HS-27A (cell line): ENCODE data around the gene RGS13.

Experiments used
- DNase-seq: peaks from one replicate; pipeline ENCODE4 v3.0.0-alpha.2; 2012; ENCODE audit warnings: low read depth, missing footprints

The RGS13 gene, protein sequence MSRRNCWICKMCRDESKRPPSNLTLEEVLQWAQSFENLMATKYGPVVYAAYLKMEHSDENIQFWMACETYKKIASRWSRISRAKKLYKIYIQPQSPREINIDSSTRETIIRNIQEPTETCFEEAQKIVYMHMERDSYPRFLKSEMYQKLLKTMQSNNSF

DNA sequence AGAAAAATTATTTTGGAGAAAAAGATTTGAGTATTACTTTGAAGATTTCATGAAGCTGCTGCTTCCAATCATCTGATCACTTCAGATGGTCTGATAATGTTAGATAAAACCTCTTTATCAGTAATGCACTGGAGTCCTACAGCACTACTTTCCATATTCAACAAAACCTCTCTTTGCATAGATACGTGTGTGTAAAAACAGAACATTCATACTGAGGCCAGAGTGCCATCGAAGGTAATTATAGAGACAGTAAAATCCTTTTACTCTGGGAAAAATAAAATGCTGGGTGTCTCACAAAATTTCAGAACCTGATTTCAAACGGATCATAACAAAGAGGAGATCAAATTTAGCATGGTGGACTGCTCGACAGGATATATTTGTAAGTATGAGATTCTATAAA lies at the start of gene RGS13:
RGS13 (plus strand) TSS at position 209 of the 400 bp plus-strand sequence. CDS start 8,188 bp downstream, outside the sequence.
- no peak for DNase-seq

DNA sequence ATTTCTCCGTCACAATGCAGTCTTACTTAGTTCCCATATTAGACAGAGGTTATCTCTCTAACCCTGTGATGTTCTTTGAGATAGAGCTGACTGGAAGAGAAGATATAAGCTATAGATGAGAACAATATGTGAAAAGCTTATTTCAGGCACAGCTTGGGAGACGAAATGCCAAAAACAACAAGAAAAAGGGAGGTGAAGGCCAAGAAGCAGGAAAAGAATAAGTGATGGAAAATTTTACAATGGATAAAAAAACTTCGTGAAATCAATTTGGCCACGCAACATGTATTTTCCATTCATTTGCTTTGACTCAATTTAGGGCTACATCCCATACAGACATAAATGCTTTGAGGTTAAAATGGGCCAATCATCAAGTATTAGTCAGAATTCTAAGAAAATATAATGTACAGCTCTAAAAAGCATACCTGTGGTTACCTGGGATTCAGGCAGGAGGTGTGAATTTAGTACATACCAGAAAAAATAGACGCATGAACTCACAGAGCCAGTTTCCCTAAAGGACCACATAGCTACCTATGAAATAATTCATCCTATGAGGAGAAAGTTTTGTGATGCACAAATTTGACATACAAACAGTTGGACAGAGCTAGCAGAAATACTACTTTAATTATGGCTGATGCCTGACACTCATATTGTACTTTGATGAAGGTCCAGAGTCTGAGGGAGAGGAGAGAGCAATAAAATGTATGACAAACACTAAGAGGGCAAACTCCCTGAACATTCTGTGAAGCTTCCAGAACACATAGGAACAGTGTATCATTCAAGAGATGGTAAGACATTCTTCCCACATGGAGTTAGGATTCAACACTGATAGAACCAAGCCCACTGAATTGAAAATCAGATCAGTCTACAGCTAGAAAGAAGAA lies 48.3 kb upstream of the RGS13 start:
- DNase-seq: no peak

DNA sequence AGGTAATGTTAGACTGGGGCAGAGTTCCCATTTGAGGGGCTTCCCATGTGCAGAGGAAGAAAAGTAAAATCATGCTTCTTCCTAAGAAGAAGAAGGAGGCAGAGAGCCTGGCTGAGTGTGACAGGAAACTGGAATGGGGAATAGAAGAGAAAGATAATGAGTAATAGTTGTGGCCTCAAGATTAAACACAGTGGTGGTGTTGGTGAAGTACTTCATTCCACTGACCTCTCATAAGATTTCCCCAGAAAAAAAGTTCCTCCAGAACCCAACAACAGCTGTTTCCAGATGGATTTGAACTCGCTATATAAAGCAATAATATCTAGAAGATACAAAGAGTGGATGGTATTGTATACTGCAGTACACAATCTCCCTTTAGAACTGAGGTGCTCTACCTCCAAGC lies 47.4 kb upstream of the RGS13 start:
- DNase-seq: no peak

DNA sequence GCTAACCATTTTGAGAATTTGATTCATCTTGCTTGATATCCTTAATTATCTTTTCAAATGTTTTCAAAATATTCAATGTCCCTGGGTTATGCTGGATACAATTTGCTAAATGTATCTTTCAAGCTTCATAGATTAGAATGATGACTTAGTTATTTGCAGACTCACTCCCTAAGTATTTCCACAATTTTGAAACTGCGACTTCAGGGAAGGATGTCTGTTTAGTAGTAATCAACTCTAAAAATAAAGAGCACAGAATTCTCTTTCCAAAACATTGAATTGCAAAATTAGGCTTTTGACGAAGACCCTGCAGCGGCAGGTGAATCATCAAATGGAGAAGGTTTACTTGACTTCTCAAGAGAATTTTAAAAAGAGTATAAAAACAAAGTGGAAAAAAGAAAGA lies 46.1 kb upstream of the RGS13 start:
- DNase-seq: no peak

DNA sequence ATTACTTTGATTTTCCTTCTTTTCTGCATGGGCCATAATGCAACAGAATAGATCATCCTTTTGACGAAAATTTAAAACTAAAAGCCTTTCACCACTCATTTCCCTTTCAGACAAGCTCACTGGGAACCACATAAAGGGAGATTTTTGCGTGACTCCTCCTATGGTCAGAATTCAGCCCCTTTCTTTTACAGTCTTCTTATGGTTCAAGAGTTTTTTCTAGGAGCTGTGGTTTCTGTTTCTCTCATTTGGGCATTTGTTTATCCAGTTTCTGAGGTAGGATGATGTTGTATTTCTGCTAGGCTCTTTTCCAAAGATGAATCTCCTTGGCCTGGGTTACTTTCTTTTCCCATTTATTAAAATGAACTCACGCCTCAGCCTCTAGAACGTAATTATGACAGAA lies 43.4 kb upstream of the RGS13 start:
- no peak for DNase-seq

DNA sequence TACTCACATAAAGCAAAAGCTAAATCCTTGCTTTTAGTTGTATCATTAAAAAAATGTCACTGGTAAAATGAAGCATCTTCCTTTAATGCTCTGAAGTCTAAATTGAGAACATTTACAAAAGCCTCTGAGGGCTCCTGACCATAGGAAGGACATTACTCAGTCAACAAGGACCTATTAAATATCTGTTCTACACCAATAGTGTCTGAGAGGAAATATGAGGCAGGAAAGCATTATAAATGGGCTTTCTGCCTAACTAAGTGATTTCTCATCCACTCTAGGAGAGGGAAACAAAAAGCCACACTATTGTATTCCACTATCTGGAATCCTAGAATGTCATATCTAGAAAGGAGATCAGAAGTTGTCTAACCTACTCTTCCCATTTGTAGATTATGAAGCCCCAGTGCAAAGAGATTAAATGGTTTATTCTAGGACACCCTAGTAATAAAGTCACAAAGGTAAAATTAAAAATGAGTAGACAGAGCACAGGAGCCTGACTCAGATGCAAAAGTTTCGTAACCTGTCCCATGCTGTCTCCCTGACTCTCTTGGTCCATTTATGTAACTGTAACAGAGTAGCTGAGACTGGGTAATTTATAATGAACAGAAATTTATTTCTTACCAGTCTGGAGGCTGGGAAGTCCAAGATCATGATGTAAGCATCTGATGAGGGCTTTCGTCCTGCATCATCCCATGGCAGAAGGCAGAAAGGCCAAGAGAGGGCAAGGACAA lies 42.8 kb upstream of the RGS13 start:
- DNase-seq: no peak

DNA sequence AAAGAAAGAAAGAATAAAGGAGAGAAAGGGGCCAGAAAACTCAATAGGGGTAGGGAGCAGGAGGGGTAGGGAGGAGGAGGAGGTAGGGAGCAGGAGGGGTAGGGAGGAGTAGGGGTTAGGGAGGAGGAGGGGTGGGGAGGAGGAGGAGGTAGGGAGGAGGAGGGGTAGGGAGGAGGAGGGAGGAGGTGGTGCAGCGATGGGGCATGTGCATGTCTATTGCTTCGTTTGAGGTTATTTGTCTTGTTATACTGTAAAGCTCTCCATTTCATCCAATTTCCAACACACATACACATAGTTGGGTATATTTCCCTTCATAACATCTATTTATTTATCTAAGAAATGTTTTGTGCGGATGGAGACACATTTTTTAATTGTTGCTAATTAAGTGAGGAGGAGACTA lies 40.6 kb upstream of the RGS13 start:
- DNase-seq: no peak

DNA sequence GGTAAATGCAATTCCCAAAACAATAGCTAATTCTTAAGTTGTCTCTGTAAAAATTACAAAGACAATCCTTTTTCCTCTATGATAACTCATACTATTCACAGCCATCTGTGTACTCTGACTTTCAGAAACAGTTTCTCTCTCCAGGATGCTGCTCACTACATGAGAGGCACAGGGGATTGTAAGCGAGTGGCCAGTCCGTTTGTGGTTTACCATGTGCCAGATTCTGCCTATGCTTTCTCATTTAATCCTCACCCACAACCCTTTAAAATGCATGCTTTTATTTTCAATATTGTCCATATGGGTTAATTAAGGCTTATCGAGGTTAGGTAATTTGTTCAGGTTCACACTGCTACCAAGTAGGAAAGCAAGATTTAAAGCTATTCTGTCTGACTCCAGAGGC lies 37.4 kb upstream of the RGS13 start:
- DNase-seq: no peak

DNA sequence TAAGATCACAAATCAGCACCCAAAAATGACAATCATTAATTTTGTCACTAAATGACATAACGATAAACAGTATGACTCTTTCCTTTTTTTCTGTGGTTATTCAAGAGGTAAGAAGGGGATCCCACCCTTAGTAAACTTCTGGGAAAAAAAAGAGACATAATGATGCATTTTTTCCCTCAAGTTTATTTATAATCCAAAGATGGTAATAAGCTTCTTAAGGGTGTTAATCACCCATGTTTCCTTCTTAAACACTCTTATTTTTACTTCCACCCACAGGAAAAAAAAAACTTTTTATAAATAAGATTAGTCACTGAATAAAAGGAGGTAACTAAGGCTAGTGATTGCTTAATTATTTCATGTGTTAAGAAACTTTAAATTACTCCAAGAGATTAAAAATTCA lies 35.7 kb upstream of the RGS13 start:
- DNase-seq: no peak

DNA sequence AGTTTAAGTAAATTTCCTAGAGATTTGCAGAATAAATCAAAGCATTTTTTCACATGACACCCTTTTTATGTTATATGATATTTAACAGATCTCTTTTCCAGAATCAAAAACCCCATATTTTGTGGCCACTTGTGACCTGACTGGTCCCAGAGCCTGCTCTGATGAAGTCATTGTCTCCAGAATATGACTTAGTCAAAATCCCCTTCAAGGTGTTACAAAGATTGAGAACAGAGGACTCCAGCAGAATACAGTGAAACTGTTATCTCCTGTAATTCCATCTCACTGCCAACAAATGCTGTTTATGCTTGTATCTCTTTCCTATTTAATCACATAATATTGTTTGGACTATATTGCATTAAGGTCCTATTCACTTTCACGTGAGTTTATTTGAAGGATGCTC lies 34.8 kb upstream of the RGS13 start:
- no peak for DNase-seq

DNA sequence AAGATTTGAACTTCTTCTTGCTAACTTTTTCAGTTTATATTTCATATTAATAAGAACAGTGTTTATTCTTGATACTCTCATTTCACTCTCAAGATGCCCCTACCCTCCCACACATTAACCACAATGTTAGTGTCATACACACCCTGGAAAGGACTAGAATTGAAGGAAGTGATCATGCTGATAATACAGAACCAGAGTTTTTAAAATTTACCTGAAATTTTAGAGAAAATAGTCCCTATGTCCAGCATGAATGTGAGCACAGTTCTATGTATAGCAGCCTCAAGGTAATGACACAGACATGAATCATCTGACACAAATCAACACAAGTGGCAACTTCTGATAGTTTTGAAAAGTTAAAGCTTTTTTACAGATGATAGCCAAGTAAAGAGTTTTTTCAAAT lies 34.4 kb upstream of the RGS13 start:
- no peak for DNase-seq

DNA sequence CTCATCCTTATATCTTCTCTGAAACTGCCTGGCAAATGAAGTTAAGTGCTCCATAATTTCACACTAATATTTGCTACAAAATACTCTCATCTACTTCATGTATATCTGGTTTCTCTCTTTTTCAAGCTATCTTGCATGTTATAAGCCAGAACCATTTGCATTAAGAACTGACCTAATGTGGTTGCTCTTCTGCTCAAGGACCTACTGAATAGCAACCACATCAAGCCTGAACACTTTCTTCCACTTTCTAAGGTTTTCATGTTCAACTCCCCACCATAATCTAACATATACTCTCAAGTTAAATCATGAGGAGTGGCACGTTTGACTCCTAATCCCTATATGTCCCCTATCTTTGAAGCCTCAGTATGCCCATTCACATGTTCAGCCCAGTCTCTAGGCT lies 33.2 kb upstream of the RGS13 start:
- DNase-seq: no peak

DNA sequence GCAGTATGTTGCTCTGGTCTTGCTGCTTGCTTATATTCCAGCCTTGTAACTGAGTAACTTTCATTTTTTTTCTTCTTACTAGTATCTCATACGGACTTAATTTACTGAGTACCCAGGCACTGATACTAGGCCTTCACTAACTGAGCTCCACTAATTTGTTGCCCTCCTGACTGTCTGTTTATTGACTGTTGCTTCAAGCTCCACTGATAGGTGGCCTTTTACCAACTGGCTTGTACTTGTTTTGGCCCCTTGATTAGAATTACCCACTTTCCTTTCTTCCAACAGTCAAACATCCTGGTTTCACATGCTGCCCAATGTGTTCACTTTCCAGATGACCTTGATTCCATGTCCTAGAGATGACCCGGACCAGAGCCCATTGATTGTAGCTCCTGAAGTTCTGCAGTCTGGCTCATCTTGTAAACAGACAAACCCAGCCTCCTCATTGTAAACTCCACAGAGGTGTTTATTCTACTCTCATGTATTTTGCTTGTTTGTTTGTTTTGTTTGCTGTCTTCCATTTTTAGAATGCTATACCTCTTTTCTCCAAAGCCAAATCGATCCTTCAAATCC lies 32.6 kb upstream of the RGS13 start:
- DNase-seq: no peak

DNA sequence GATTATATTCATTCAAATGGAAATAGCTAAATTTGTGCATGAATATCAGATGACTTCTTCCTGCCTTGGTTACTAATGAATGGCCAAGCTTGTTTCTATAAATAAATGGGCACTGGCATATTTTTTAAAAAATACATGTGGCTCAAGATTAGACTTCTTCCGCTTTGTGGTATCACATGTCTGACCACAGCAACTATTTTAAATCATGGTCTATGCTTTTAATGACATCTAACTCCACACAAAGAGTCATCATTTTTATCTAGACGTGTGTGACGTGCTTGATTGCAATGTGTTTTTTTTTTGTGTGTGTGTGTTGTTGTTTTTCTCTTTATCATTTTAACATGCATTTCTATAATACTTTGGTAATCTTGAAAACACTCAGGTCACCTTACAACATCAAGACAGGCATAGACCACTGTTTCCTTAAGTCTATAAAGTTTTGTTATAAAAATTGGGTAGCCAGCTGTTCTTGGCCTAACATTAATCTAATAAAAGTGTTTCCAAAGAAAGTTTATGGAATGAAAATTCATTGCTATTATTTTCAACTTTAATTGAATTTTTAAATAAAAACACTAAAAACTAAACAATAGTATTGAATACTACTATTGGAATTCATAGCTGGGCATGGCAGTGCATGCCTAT lies 30.8 kb upstream of the RGS13 start:
- no peak for DNase-seq

DNA sequence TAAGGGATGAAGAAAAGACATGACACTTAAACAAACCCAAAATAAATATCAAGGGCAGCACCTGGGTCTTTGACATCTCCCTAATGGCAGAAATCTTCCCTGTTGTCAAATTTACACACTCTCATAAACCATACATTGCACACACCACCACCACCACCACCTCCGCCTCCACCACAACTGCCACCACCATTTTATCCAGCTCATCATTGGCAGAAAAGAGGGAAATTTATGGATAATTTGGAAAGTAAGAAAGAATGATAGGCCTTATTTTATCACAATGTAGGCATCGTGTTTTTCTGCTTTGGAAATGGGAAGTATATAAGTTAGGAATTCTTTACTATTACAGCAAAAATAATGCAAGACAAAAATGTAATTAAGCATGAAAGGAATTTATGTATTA lies 27.3 kb upstream of the RGS13 start:
- no peak for DNase-seq

DNA sequence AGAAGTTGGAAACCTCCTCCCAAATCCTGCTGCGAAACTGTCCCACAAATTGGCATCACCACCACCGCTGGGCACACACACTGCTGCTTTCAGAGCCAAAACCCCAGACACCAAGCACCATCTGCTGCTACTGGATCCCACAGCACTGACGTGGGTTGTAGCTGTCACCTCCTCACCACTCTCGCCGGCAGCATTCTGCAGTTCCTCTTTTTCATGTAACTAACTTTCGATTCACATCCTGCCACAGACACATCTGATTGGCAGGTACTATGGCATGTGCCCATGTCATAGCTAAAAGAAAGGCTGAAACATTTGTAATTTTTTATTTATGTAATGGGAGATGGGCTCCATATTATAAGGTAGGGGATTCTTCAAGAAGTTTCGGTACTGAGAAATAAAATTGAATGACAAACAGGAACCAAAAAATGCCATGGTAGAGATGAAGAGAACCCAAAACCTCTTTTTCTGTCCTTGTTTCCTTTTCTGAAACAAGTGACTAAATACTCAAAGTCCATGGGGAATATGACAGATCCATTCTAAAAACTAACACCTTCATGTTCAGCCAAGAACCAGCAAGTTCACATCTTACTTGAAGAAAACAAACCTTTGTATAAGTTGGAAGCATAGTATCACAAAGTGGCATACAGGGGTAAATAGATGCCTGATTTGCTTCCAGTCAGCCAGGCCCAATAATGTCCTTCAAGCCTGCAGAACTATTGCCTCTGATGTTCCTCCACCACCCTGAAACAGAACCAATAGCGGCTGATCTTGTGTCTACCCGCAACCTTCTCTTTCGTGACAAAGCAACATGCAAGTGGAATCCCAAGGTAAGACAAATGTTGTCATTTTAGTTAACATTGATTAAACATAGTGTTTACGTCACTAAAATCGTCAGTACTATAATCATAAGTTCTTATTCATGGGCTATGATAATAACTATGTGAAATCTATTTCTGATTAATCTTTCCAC lies 26.6 kb upstream of the RGS13 start:
- no peak for DNase-seq

DNA sequence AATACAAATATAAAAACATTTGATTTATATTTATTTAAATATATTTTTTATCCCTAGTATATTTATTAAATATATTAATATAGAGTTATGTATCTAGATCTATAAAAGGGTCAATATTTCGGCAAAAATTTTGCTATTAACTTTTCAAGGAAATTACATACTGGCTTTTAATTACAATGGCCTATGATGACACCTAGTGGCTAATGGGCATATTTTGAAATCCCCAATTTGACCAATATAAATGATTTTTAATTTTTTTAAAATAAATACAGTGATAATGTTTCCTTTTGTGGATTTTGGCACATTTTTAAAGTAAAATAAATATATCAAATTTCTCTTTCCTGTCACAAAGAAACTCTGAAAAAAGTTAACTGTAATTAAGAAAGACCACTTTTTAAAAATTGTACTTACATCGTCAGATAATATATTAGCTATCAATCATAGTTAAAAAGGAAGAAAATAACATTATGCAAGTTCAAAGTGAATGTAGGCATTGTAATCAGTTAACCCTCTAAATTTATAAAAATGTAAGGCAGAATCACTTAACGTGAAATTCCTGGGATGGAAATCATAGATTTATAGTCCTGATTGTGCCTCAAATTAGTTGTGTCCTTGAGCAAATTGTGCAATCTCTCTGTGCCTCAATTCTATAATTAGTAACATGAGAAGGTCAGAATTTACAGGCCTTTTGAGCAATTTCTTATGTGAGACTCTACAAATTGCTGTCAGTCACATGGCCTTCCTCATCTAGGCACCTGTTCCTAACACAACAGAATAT lies 25.6 kb upstream of the RGS13 start:
- no peak for DNase-seq

DNA sequence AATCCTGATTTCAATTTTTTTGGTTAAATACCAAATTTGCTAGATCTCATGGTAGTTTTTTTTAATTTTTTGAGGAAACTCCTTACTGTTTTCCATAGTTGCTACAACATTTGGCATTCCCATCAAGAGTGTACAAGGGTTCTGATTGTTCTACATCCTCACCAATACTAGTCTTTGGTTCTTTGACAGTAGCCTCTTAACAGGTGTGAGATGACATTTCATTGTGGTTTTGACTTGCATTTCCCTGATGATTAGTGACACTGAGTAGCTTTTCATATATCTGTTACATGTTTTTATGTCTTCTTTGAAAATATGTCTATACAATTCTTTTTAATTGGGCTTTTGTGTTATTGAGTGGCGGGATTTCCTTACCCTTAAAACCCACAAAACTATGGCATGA lies 20.9 kb upstream of the RGS13 start:
- DNase-seq: no peak

DNA sequence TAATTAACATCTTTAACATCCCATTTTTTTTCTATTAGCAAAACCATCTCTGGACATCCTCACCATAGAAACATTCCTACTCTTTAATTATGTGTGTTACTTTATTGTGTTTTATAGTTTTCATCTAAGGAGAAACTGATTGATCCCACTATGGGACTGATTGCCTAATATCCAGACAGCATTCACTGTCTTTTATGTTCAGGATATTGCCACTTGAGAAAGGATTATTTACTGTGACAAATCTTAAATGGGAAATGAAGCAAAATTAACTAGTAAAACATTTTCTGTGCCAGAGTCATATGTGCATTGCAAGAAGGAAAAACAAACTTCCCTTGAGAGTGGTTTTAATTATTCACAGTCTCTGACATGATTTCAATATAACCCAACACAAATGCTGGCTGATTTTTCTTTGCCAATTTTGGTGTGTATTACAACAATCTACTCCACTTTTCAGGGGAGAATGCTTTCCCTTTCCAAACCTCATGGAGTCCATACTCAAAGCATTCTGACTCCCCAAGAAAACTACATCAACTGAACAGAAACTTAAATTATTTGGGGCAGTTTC lies 15.8 kb upstream of the RGS13 start:
- DNase-seq: no peak
